Measurements from ENCODE around the gene SALL3. TPM values are rescaled to one million over a fixed set of nuclear protein-coding genes. Genes with fewer than 3 reads are reported as not detected.

The SALL3 gene
- total RNA-seq, 4 donors from 2014 or later = not detected

GRCh38 chr18:78945628-78946027 lies 34.0 kb upstream of the SALL3 start:
- Histone ChIP-seq H3K4me3 (no peak overlapping the region), H3K27ac (no peak overlapping the region), H3K9me3 (no peaks in the 10 kb centered on the region), H3K36me3 (no peaks in the 10 kb centered on the region), H3K4me1 (no peaks in the 10 kb centered on the region), H3K27me3 (peaks cover 27% of the 10 kb centered on the region)
- TF ChIP-seq EP300 (IDR thresholded peaks at IDR 0.05) (no peak), POLR2A (IDR thresholded peaks at IDR 0.05) (no peak), POLR2AphosphoS5 (IDR thresholded peaks at IDR 0.05) (no peak)
- TF ChIP-seq, protein P1, sequence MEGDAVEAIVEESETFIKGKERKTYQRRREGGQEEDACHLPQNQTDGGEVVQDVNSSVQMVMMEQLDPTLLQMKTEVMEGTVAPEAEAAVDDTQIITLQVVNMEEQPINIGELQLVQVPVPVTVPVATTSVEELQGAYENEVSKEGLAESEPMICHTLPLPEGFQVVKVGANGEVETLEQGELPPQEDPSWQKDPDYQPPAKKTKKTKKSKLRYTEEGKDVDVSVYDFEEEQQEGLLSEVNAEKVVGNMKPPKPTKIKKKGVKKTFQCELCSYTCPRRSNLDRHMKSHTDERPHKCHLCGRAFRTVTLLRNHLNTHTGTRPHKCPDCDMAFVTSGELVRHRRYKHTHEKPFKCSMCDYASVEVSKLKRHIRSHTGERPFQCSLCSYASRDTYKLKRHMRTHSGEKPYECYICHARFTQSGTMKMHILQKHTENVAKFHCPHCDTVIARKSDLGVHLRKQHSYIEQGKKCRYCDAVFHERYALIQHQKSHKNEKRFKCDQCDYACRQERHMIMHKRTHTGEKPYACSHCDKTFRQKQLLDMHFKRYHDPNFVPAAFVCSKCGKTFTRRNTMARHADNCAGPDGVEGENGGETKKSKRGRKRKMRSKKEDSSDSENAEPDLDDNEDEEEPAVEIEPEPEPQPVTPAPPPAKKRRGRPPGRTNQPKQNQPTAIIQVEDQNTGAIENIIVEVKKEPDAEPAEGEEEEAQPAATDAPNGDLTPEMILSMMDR (IDR thresholded peaks at IDR 0.05) = no peak
- 51 to 80% methylated on average over 9 of the region's 9 CpGs for WGBS, 2 donors (ENCODE audit: low coverage in 1 of 2)
- no peak for ATAC-seq

- no peaks in the 10 kb centered on the region for H3K4me1 ChIP-seq
- H3K27me3 ChIP-seq = peaks cover 27% of the 10 kb centered on the region
- no peak overlapping the region for H3K27ac ChIP-seq
- no peaks in the 10 kb centered on the region for H3K36me3 ChIP-seq
- H3K4me3 ChIP-seq = no peak overlapping the region
- ATAC-seq = no peak
- peaks cover 0 to 5% (median 0%) of the 10 kb centered on the region in 3 donors for H3K9me3 ChIP-seq
- 85 to 98% methylated on average over 4 to 5 of the region's 15 CpGs for WGBS, 2 donors (ENCODE audit: low coverage in 1 of 2)
- TF ChIP-seq, protein P1 (IDR thresholded peaks at IDR 0.05) = no peak
- TF ChIP-seq EP300 (IDR thresholded peaks at IDR 0.05) (no peak), POLR2A (IDR thresholded peaks at IDR 0.05) (no peak), POLR2AphosphoS5 (IDR thresholded peaks at IDR 0.05) (no peak)
Measured at GRCh38 chr18:78947291-78947690, 32.3 kb upstream of the SALL3 start.

DNA sequence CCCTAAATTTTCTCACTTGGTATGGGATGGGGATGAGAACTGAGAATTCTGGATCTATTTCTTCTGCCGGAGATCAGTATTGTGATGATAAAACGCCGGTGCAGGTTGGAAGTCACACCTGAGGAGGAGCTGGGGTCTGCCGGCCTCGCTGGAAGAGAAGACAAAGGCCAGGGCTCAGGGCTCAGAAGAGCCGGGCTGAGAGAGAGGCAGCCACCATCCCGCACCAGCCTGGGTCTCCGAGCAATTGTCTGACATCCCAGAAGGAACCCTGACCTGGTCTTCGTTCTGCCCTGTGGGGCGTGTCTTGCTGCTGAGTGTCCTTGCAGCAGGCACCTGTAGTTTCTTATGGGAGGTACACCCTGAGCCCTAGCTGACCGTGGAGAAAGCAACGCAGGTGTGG lies 31.4 kb upstream of the SALL3 start:
- 33 to 34% methylated on average over 6 to 9 of the region's 12 CpGs for WGBS, 2 donors (ENCODE audit: low coverage in 1 of 2)
- TF ChIP-seq EP300 (IDR thresholded peaks at IDR 0.05) (no peak), POLR2AphosphoS5 (IDR thresholded peaks at IDR 0.05) (no peak), POLR2A (IDR thresholded peaks at IDR 0.05) (no peak)
- TF ChIP-seq, protein P1 (IDR thresholded peaks at IDR 0.05) = no peak
- Histone ChIP-seq H3K9me3 (peaks cover 0 to 5% (median 0%) of the 10 kb centered on the region in 3 donors), H3K36me3 (no peaks in the 10 kb centered on the region), H3K27me3 (peaks cover 27% of the 10 kb centered on the region), H3K27ac (no peak overlapping the region), H3K4me3 (no peak overlapping the region), H3K4me1 (no peaks in the 10 kb centered on the region)
- no peak for ATAC-seq

- Histone ChIP-seq H3K27ac (no peak overlapping the region), H3K9me3 (peaks cover 0 to 5% (median 0%) of the 10 kb centered on the region in 3 donors), H3K27me3 (peaks cover 27% of the 10 kb centered on the region), H3K4me3 (no peak overlapping the region), H3K36me3 (no peaks in the 10 kb centered on the region), H3K4me1 (no peaks in the 10 kb centered on the region)
- ATAC-seq = no peak
- TF ChIP-seq POLR2AphosphoS5 (IDR thresholded peaks at IDR 0.05) = no peak
- TF ChIP-seq POLR2A (IDR thresholded peaks at IDR 0.05) = no peak
- TF ChIP-seq, protein P1 (IDR thresholded peaks at IDR 0.05) = no peak
- TF ChIP-seq EP300 (IDR thresholded peaks at IDR 0.05) = no peak
- 73 to 78% methylated on average over 12 to 13 of the region's 13 CpGs for WGBS, 2 donors (ENCODE audit: low coverage in 1 of 2)
Measured at GRCh38 chr18:78948707-78949106, 30.9 kb upstream of the SALL3 start.

GRCh38 chr18:78949216-78949615 lies 30.4 kb upstream of the SALL3 start:
- Histone ChIP-seq H3K27ac (no peak overlapping the region), H3K9me3 (peaks cover 0 to 5% (median 0%) of the 10 kb centered on the region in 3 donors), H3K27me3 (peaks cover 27% of the 10 kb centered on the region), H3K4me1 (no peaks in the 10 kb centered on the region), H3K36me3 (no peaks in the 10 kb centered on the region), H3K4me3 (no peak overlapping the region)
- 60% methylated on average over 1 of the region's 17 CpGs; no CpG with 5 or more reads in 1 of the 2 donors for WGBS, 2 donors (ENCODE audit: low coverage in 1 of 2)
- ATAC-seq = no peak
- no peak for TF ChIP-seq POLR2AphosphoS5 (IDR thresholded peaks at IDR 0.05)
- no peak for TF ChIP-seq EP300 (IDR thresholded peaks at IDR 0.05)
- TF ChIP-seq POLR2A (IDR thresholded peaks at IDR 0.05) = no peak
- TF ChIP-seq, protein P1 (IDR thresholded peaks at IDR 0.05) = no peak

Measured in gastroesophageal sphincter (tissue), 4 donors.